GM19025 (cell line): ENCODE measurements around the gene CCNJL.
"Not testable (repeated sequence)": the region's sequence is repeated elsewhere in the genome, so short reads cannot be mapped to it uniquely, and the experiment has no call there.

Experiments used
- ATAC-seq: cut with Tn5 transposase; IDR thresholded peaks from one replicate; pipeline ENCODE4 v1.9.1; 2021; ENCODE audit warnings: mild to moderate bottlenecking, low read depth, moderate library complexity; ENCODE audit not compliant: unreplicated experiment

CCNJL gene

DNA sequence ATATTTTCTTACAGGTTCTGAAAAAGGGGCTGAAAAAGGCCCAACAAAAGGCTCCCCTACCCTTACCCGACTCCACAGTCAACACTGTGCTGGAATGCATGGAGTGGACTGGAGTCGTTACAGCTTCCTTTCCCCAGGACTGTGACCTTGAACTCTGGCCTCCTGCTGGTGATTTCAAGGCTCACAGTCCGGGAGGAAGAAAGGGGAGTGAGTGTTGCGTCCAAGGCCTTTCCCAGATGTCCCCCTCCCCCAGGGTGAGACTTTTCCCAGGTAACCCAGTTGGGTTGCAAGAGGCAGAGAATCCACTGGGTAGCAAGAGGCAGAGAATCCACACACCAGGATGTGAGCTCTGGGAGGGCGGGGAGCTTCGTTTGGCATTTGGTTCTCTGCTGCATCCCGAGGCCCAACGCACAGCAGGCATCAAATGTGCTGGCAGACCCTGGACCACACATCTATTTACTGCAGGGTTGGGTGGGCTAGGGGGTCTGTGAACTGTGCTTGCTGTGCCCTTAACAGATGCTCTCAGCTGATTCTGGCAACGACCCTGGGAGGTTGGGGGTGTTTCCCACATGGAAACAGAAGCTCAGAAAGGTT, 45.5 kb downstream of the CCNJL start:
- ATAC-seq, result no peak

DNA sequence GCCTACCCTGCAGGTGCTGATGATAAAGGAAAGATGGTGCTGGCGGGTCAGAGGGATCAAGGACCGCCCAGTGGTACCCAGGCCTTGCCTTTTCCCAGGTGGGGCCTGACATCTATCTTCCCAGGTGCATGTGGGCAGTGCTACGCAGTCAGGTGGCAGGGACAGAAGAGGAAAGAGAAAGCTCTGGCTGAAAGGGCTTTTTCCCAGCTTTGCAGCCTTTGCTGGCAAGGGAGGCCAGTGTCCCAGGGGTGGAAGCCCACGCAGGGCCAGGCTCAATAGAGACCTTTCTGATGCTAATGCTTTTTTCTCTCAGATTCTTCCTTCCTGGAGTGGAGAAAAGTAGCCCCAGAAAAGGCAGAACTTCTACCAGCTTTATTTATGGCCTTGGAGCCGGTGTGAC, 46.3 kb downstream of the CCNJL start:
- ATAC-seq, result no peak

DNA sequence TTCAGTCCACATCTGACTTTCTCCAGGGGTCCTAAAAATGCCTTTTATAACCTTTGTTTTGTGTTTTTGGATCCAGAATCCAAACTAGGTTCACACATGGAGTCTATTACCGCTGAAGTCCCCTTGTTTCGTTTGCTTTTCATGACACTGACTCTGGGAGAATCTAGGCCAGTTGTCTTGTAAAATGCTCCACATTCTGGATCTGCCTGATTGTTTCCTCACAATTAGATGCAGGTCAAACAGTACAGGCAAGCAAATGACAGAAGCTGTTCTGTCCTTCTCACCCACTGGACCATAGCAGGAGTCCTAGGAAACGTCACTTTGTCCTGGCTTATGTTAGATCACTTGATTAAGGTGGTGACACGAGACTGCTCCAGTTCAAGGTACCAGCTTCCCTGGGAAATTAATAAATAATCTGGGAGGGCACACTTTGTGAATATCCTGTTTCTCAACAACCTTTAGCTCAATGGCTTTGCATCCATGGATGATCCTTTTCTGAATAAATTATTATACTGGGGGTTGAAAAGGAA, 49.0 kb downstream of the CCNJL start:
- ATAC-seq, result no peak

GRCh38 chr5:160262151-160263074, 50.0 kb downstream of the CCNJL start:
- no peak for ATAC-seq

GRCh38 chr5:160260881-160261815, 51.2 kb downstream of the CCNJL start:
- peak; percentile 42 for ATAC-seq

DNA sequence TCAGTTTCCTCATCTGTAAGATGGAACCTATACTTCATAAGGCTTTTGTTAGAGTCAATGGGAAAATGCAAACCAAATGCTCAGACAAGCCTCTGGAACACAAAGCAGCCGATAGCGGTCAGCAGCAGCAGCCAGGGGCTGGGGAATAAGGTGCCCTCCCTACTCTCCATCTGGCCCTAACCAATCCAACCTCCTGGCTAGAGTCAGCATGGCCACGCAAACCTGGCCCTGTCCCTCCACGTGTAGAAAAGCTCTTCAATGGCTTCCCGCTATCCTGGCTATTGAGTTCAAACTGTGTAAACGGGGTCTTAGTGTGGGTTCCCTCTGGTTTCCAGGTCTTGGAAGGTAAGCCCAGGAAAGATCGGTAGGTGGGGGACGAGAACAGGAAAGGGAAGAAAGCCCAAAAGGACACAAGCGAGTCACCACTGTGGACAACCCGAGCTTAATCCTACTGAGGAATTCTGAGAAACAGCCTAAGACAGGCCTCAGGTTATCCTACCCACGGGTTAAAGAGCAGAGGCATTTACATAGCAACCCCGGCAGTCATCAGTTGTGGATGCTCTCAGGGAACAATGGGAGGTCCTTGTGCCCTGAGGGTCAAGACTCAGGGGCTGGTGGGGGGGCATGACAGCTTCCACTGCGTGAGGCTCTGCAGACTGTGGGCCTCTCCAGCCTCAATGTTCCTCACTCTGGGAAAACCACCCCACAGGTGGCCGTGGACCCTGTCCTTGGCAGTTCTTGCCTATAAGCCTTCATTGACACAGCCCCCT, 52.2 kb downstream of the CCNJL start:
- ATAC-seq, result no peak

GRCh38 chr5:160259341-160259740, 53.0 kb downstream of the CCNJL start:
- ATAC-seq, result no peak

- ATAC-seq, result no peak
These were observed 57.7 kb downstream of the CCNJL start for GRCh38 chr5:160254706-160255105.

DNA sequence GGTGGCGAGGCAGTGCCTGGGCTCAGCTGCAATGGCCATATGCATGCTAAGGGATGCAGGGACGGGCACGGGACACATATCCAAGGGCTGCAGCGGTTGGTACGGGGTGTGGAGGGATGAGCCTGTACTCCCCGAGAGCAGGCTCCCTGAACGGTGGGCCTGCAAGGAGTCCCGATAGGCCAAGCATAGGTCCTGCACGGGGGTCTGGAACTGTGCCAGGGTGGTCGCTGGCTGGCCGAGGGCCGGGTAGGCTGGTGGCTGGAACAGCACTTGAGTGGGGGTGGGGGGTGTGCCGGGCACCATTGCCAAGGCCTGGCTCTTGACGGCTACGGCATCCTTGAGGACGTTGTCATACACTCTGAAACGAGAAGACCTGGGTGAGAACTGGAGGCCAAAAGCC, 58.9 kb downstream of the CCNJL start:
- ATAC-seq, result no peak

GRCh38 chr5:160252916-160253315, 59.4 kb downstream of the CCNJL start:
- no peak for ATAC-seq

DNA sequence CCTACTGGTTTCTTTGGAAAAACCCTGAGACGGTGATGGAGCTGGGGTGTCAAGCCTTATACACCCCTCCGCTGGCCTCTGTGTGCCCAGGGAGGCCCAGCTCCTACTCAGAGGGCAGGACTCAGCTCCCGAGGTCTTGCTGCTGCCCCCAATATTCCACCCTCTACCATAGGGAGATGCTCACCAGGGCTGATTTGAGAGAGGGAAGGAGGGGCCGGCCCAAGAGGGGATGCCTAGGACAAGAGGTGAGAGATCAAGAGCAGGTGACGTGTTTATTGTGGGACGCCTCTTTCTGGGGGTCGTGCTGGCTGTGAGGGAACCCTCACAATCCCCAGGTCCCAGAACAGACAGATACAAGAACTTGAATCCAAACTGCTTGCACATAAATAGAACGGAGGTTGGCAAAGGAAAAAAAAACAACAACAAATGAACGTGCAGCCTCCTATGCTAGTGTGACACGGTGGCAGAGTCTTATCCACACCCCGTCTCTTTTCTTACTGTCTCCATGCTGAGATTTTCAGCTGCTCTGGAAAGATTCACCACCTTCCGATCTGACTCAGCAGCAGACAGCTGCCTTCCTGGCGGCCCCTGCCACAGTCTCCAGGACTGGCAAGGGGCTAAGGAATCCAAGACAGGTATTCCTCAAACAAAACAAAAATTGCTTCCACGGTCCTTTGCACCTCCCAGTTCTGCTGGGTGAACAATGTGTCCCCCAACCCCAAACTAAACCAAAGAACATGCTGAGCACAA, 60.8 kb downstream of the CCNJL start:
- no peak for ATAC-seq

GRCh38 chr5:160250826-160251225, 61.5 kb downstream of the CCNJL start:
- no peak for ATAC-seq

GRCh38 chr5:160250226-160250625, 62.1 kb downstream of the CCNJL start:
- ATAC-seq, result no peak

DNA sequence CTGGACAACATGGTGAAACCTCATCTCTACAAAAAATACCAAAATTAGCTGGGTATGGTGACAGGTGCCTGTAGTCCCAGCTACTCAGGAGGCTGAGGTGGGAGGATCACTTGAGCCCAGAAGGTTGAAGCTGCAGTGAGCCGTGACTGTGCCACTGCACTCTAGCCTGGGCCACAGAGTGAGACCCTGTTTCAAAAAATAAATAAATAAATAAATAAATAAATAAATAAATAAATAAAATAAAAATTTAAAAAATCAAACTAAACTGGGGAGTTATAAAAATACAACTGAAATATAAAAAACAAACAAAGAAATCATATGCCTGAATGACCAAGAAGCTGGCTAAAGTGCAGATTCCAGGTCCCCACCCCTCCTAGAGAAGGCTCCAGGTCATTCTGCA, 62.8 kb downstream of the CCNJL start:
- ATAC-seq, result not testable (repeated sequence)

DNA sequence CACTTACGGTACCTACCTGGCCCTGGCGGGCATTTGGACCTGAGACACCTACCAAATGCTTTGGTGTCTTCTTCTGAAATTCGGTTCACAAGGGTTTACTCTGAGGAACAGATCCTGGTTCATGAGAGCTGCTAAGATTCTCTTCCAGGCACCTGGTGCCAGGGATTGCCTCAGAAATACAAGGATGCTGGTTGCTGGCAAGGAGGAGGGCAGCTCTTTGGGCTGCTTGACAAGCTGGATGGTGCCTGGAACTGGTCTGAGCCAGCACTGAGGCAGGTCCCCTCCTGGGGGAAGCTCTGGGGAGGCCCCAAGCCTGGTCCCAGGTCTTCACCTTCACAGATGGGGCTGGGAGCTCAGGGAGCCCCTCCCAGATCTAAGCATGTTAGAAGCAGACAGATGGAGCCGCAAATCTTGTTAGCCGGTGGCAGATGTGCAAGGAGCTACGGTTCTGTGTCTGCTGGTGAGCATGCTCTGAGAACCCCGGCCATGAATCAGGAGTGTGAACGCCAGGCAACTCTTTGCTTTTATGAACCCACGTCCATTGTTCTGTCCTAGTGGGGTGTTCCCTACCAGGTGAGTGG, 66.8 kb downstream of the CCNJL start:
- no peak for ATAC-seq

DNA sequence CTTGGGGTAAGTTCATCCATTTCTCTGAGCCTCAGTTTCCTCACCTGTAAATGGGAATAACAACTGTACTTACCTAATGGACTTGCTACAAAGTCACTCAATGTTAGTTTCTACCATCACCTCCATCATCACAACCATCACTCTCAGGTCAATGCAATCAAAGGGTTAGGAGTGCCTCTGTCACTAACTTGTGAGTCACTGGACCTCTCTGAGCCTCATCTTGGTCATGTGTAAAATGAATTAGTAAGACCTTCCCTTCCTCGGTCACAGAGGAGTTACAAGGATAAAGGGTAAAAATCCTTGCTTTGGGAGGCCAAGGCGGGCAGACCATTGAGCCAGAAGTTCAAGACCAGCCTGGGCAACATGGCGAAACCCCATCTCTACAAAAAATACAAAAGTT, 70.2 kb downstream of the CCNJL start:
- ATAC-seq, result no peak

- ATAC-seq, result no peak
These were observed 72.0 kb downstream of the CCNJL start for GRCh38 chr5:160240350-160240749.

- ATAC-seq, result no peak
These were observed 74.7 kb downstream of the CCNJL start for GRCh38 chr5:160237571-160238093.

- no peak for ATAC-seq
These were observed 76.6 kb downstream of the CCNJL start for GRCh38 chr5:160235731-160236130.
